KMS-11 (cell line): ENCODE results near the gene ARRDC4.

Source experiments
- H2AFZ ChIP-seq: fragments of 200-600 bp; sonication (generic); 2 replicates; pipeline ENCODE4 v1.6.1; 2016; ENCODE audit warnings: antibody characterized with exemption, mixed run types, low read depth
- H3K27ac ChIP-seq: fragments of 200-600 bp; sonication (generic); 2 replicates; pipeline ENCODE4 v1.6.1; 2016; ENCODE audit warnings: mild to moderate bottlenecking, mixed run types
- H3K27me3 ChIP-seq: fragments of 200-600 bp; sonication (generic); 2 replicates; pipeline ENCODE4 v1.6.1; 2017; ENCODE audit warnings: mild to moderate bottlenecking, low read depth, mixed run types, moderate library complexity; ENCODE audit not compliant: insufficient read depth
- H3K36me3 ChIP-seq: fragments of 200-600 bp; sonication (generic); 2 replicates; pipeline ENCODE4 v1.6.1; 2017; ENCODE audit warnings: mild to moderate bottlenecking, mixed run types; ENCODE audit not compliant: insufficient read depth
- H3K4me1 ChIP-seq: fragments of 200-600 bp; sonication (generic); 2 replicates; pipeline ENCODE4 v1.6.1; 2016; ENCODE audit warnings: mild to moderate bottlenecking, low read depth, mixed run types; ENCODE audit not compliant: poor library complexity, severe bottlenecking
- H3K4me2 ChIP-seq: fragments of 200-600 bp; sonication (generic); 2 replicates; pipeline ENCODE4 v1.7.0; 2016; ENCODE audit warnings: mild to moderate bottlenecking, mixed run types
- H3K4me3 ChIP-seq: fragments of 200-600 bp; sonication (generic); IDR thresholded peaks from 2 replicates; pipeline ENCODE4 v1.6.1; 2017; ENCODE audit warnings: low read depth, low read length, mixed read lengths; ENCODE audit not compliant: insufficient read depth
- H3K79me2 ChIP-seq: fragments of 200-600 bp; sonication (generic); 2 replicates; pipeline ENCODE4 v1.6.1; 2016; ENCODE audit warnings: low read depth, mixed run types; ENCODE audit not compliant: insufficient read depth
- H3K9ac ChIP-seq: fragments of 200-600 bp; sonication (generic); 2 replicates; pipeline ENCODE4 v1.6.1; 2016; ENCODE audit warnings: mild to moderate bottlenecking, mixed run types
- H4K20me1 ChIP-seq: fragments of 200-600 bp; sonication (generic); 2 replicates; pipeline ENCODE4 v1.6.1; 2016; ENCODE audit warnings: mild to moderate bottlenecking, mixed run types; ENCODE audit not compliant: insufficient read depth
- TF ChIP-seq, protein P1 (sequence below): fragments of 200-600 bp; sonication (generic); conservative IDR thresholded peaks from 2 replicates; pipeline ENCODE4 v1.6.1; 2017; ENCODE audit warnings: low read depth, mild to moderate bottlenecking, antibody characterized with exemption, low read length, moderate library complexity, mixed read lengths

The ARRDC4 gene

DNA sequence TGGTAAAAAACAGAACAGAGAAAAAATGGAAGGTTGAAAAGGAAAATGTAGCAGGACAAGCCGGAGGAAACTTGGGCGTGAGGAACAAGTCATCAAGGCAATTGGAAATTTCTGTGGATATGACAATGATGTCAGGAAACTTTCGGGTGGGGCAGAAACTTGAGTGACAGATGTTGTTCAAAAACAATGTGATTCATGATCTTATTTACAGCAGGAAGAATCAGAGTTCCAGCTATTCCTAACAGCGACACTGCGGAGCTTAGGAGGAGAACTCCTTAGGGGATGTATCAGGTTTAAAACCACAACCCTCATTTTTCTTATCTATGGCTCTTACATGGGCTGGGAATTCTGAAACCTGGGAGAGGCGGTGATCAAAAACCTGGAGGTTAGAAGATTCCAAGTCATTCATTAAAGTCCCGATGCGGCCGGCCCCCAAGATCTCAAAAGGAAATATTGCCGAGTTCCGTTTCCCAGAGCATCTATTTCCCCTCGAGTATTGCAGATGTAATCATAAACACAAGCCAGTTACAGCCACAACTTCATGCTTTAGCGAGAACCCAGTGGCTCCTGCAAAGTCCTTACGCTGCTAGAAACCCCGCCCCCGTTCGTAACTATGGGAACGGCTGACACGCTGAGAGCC lies 659 bp upstream of the ARRDC4 start:
- no peaks in the 10 kb centered on the region for H3K36me3 ChIP-seq
- H3K79me2 ChIP-seq: no peaks in the 10 kb centered on the region
- TF ChIP-seq, protein P1, sequence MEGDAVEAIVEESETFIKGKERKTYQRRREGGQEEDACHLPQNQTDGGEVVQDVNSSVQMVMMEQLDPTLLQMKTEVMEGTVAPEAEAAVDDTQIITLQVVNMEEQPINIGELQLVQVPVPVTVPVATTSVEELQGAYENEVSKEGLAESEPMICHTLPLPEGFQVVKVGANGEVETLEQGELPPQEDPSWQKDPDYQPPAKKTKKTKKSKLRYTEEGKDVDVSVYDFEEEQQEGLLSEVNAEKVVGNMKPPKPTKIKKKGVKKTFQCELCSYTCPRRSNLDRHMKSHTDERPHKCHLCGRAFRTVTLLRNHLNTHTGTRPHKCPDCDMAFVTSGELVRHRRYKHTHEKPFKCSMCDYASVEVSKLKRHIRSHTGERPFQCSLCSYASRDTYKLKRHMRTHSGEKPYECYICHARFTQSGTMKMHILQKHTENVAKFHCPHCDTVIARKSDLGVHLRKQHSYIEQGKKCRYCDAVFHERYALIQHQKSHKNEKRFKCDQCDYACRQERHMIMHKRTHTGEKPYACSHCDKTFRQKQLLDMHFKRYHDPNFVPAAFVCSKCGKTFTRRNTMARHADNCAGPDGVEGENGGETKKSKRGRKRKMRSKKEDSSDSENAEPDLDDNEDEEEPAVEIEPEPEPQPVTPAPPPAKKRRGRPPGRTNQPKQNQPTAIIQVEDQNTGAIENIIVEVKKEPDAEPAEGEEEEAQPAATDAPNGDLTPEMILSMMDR: no peak
- H2AFZ ChIP-seq: peak overlapping the region; percentile 69
- H4K20me1 ChIP-seq: no peaks in the 10 kb centered on the region
- peak overlapping the region; percentile 53 for H3K4me2 ChIP-seq
- no peak overlapping the region for H3K27ac ChIP-seq
- no peaks in the 10 kb centered on the region for H3K4me1 ChIP-seq
- no peak overlapping the region for H3K9ac ChIP-seq
- H3K4me3 ChIP-seq: no peak overlapping the region
- H3K27me3 ChIP-seq: no peaks in the 10 kb centered on the region

DNA sequence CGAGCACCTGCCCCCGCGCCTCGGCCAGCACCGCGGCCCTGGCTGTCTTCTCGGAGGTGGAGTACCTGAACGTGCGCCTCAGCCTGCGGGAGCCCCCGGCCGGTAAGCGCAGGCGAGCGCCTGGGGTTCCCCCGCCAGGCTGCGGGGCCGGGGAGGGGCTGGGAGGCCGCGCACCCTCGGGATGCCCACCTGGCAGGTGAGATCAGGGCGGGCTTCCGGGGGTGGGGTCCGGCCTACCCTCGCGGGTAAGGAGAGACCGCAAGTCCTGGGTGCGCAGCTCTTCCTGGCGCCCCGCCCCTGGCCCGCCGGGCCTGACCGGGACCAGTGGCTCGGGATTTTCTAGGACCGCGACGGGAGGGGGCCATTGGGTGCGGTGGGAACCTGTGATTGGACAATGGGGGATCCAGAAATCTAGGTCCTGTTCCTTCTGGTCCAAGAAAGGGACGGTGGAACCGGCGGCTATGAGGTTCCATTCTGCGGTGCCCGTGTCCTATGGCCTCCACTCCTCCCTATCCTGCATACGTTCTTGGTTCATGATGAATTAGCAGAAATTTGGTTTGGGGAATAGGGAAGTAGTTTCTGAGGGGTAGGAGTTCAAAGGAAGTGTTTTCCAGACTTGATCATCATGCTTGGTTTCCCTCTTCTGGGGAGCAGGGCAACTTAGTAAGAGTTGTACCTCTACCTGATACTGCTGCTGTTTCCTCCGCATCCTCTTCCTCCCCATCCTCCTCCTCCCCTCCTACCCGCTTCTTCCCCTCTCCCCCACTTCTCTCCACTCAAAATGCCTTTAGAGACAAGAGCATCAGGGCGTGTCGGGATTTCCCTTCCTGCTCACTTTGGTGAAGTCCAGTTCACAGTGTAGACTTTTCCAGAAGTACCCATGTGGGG lies 808 bp downstream of the ARRDC4 start:
- H3K27me3 ChIP-seq: no peaks in the 10 kb centered on the region
- H3K79me2 ChIP-seq: no peaks in the 10 kb centered on the region
- peak overlapping the region; percentile 17; the same call in 1 of the 2 replicates for H3K4me2 ChIP-seq
- H3K9ac ChIP-seq: peak overlapping the region; percentile 27; the same call in 1 of the 2 replicates
- TF ChIP-seq, protein P1: no peak
- H3K36me3 ChIP-seq: no peaks in the 10 kb centered on the region
- H3K4me3 ChIP-seq: no peak overlapping the region
- peak overlapping the region; percentile 61 for H2AFZ ChIP-seq
- no peaks in the 10 kb centered on the region for H3K4me1 ChIP-seq
- H4K20me1 ChIP-seq: no peaks in the 10 kb centered on the region
- H3K27ac ChIP-seq: no peak overlapping the region

DNA sequence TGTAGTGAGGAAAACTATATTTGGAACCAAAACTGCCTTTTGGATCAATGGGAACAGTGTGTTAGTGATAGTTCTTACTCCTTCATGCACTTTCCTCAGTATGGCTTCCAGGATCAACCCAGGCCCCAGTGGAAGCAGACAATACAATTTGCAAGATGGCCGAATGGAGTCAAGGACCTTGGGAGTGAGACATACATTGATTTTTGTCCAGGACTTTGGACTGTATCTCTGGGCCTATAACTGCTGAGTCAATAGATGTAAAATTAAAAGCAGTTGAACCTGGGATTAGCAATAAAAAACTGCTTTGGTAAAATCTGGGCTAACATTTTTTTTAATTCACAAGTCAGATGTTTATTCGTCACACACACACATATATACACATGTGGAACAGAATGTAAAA lies 1.8 kb downstream of the ARRDC4 start:
- Histone ChIP-seq H3K4me3 (no peak overlapping the region), H3K9ac (no peak overlapping the region), H3K27ac (no peak overlapping the region), H3K4me2 (no peak overlapping the region), H3K36me3 (no peaks in the 10 kb centered on the region), H3K27me3 (no peaks in the 10 kb centered on the region), H2AFZ (no peak overlapping the region), H3K79me2 (no peaks in the 10 kb centered on the region), H3K4me1 (no peaks in the 10 kb centered on the region), H4K20me1 (no peaks in the 10 kb centered on the region)
- TF ChIP-seq, protein P1: no peak

DNA sequence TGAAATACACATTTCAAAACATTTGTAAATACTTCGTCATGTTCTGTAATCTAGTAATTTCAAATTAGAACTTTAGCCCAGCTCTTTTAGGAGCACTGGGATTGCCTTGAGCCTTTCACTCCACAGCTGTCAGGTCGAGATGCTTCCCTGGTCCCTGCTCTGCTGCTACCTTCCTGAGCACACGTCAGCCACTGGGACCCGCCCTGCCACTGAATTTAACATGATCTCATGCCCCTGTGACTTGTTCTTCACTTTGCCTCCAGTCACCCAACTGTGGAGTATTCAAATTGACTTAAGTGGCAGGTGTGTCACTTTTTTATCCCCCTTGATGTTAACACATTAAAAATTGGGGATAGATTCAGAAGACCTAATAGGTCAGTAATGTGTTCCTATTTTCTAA lies 3.3 kb downstream of the ARRDC4 start:
- no peak overlapping the region for H3K27ac ChIP-seq

More for the DNA sequence above, 3.3 kb downstream of the ARRDC4 start:
- Histone ChIP-seq H4K20me1 (no peaks in the 10 kb centered on the region), H3K27me3 (no peaks in the 10 kb centered on the region), H3K9ac (no peak overlapping the region), H3K79me2 (no peaks in the 10 kb centered on the region), H3K36me3 (no peaks in the 10 kb centered on the region), H3K4me2 (no peak overlapping the region), H3K4me1 (no peaks in the 10 kb centered on the region), H3K4me3 (no peak overlapping the region), H2AFZ (no peak overlapping the region)
- TF ChIP-seq, protein P1: no peak
